K562 (cell line): ENCODE measurements around the gene SIGLEC5. TPM values are rescaled to one million over a fixed set of nuclear protein-coding genes. Genes with fewer than 3 reads are reported as not detected.

Experiments used
- BRD9 ChIP-seq: fragments of 450-650 bp; IDR thresholded peaks from 2 replicates; pipeline ENCODE4 v1.6.1; 2018; ENCODE audit warnings: low read depth; ENCODE audit not compliant: partially characterized antibody
- CREBBP ChIP-seq: IDR thresholded peaks from one replicate; pipeline ENCODE4 v1.6.1; 2012; ENCODE audit warnings: low read depth, mild to moderate bottlenecking, control low read depth, inconsistent platforms, low read length
- CREM ChIP-seq: IDR thresholded peaks from 2 replicates; pipeline ENCODE4 v1.6.1; 2014; ENCODE audit warnings: antibody characterized with exemption, low read depth
- HDAC2 ChIP-seq: fragments of 450-650 bp; IDR thresholded peaks from 2 replicates; pipeline ENCODE4 v1.6.1; 2016; ENCODE audit warnings: mild to moderate bottlenecking
- HMG20A ChIP-seq: fragments of 450-650 bp; formaldehyde crosslinking; conservative IDR thresholded peaks from 2 replicates; pipeline ENCODE4 v1.4.0; 2020; ENCODE audit warnings: mild to moderate bottlenecking, mixed read lengths
- HMGN3 ChIP-seq: IDR thresholded peaks from 2 replicates; pipeline ENCODE4 v1.6.1; 2011; ENCODE audit warnings: borderline replicate concordance, low read depth, mild to moderate bottlenecking, mixed read lengths, low read length; ENCODE audit not compliant: insufficient read length; ENCODE audit errors: extremely low read depth
- MBD2 ChIP-seq: sonication (generic); IDR thresholded peaks from 2 replicates; pipeline ENCODE4 v1.6.1; 2016; ENCODE audit warnings: low read depth, borderline replicate concordance
- PRPF4 ChIP-seq: fragments of 200-400 bp; formaldehyde crosslinking; IDR thresholded peaks from one replicate; pipeline ENCODE4 v1.6.1; 2017; ENCODE audit warnings: low read length, low read depth, mild to moderate bottlenecking; ENCODE audit not compliant: insufficient read depth, poor library complexity, severe bottlenecking
- RB1 ChIP-seq: fragments of 450-650 bp; IDR thresholded peaks from 2 replicates; pipeline ENCODE4 v1.6.1; 2017; ENCODE audit warnings: low read depth, mild to moderate bottlenecking
- RBM17 ChIP-seq: fragments of 200-400 bp; formaldehyde crosslinking; IDR thresholded peaks from 2 replicates; pipeline ENCODE4 v1.6.1; 2017; ENCODE audit warnings: low read depth, mild to moderate bottlenecking, low read length, borderline replicate concordance
- SPI1 ChIP-seq: IDR thresholded peaks from 2 replicates; pipeline ENCODE4 v1.6.1; 2011; ENCODE audit warnings: low read depth, low read length, control low read depth, borderline replicate concordance
- STAG1 ChIP-seq: sonication (generic); formaldehyde crosslinking; IDR thresholded peaks from 2 replicates; pipeline ENCODE4 v1.5.0; 2020; ENCODE audit warnings: missing genetic modification reagents, borderline replicate concordance
- ZC3H11A ChIP-seq: IDR thresholded peaks from 2 replicates; pipeline ENCODE4 v1.6.1; 2012; ENCODE audit warnings: low read depth, low read length, improper control_type of control experiment
- ZNF445 ChIP-seq: fragments of 250-450 bp; sonication (Bioruptor Pico); IDR thresholded peaks from 2 replicates; pipeline ENCODE4 v1.4.0; 2020; ENCODE audit warnings: low read depth, mild to moderate bottlenecking, moderate library complexity
- ZNF668 ChIP-seq: fragments of 250-450 bp; sonication (Bioruptor Pico); IDR thresholded peaks from 2 replicates; pipeline ENCODE4 v1.8.0; 2022; ENCODE audit warnings: mild to moderate bottlenecking, inconsistent platforms
- polyA plus RNA-seq, 8 experiments: library from polyadenylated mRNA; depleted of rRNA in 4 of 8; stranded (reverse) in 5 of 8; unstranded in 3 of 8; fragments of >200 nt; fragmentation: Nextera tagmentation in 2 of 8; fragmentation: Illumina TruSeq in 1 of 8; extraction: Ambion mirVana in 2 of 8; extraction: Trizol in 1 of 8; gene quantifications; 2 replicates each; pipeline versions ENCODE4 v1.2.1 to v1.2.3, GENCODE V29; 2011 to 2014; ENCODE audit warnings: inconsistent platforms in 1 of 8, missing spikeins in 1 of 8
- total RNA-seq, 7 experiments: library from RNA; depleted of rRNA in 6 of 7; stranded (reverse); fragments of >200 nt in 6 of 7; fragmentation: Illumina TruSeq in 2 of 7; extraction: Trizol in 2 of 7; gene quantifications; 2 replicates each; pipeline versions ENCODE4 v1.2.1 to v1.2.3, GENCODE V29; 2011 to 2021; ENCODE audit warnings: low replicate concordance in 1 of 7
- TF ChIP-seq, protein P1 (sequence below): fragments of 250-450 bp; sonication (Bioruptor Pico); IDR thresholded peaks from 2 replicates; pipeline ENCODE4 v1.4.0; 2020; ENCODE audit warnings: mild to moderate bottlenecking, moderate library complexity
- TF ChIP-seq, protein P2 (sequence below): fragments of 250-450 bp; sonication (Bioruptor Pico); IDR thresholded peaks from 2 replicates; pipeline ENCODE4 v1.4.0; 2020
- TF ChIP-seq, protein P3 (sequence below): sonication (generic); formaldehyde crosslinking; IDR thresholded peaks from 2 replicates; pipeline ENCODE4 v1.8.1; 2022; ENCODE audit warnings: missing genetic modification reagents

The SIGLEC5 gene
- total and polyA plus RNA-seq, 9 of the 15 experiments (the other 6 are each of a cell fraction or from before 2014, with no cell fraction given): 0.14 TPM; not detected in 8

DNA sequence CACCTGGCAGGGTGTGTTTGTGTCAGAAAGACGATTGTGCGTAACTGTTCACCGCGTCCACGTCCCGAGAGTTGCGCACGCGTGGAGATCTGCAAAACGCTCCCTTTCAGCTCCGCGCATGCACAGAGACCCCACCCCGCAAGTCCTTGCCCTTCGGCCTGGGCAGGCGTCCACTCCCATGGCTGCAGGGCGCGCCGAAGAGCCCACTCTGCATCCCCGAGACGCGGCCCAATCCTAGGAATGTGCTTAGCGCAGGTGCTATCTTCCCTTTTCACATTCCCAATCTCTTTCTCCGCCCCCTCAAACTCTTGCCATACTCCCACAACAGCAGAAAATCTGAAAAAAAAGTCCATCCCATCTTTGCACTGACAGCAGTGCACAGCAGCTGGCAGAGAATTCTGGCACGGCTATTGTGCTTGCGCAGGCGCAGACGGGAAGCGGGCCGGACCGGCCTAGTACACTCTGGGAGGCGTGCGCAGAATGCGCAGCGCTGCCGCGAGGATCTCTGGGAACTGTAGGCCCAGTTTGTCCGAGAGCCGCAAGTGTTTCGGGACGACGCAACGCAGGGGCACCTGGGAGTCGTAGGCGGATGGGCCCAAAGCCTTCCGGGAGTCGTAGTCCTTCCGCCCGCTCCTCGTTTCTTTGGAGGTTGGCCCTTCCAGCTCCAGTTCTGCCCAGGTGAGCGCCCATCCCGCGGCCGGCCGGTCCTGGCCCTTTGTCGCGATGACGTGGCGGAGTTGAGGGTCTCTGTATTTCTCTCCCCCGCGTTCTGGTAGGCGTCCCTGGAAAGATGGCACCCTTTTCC lies 36.0 kb downstream of the SIGLEC5 start (continued):
- TF ChIP-seq, protein P1, sequence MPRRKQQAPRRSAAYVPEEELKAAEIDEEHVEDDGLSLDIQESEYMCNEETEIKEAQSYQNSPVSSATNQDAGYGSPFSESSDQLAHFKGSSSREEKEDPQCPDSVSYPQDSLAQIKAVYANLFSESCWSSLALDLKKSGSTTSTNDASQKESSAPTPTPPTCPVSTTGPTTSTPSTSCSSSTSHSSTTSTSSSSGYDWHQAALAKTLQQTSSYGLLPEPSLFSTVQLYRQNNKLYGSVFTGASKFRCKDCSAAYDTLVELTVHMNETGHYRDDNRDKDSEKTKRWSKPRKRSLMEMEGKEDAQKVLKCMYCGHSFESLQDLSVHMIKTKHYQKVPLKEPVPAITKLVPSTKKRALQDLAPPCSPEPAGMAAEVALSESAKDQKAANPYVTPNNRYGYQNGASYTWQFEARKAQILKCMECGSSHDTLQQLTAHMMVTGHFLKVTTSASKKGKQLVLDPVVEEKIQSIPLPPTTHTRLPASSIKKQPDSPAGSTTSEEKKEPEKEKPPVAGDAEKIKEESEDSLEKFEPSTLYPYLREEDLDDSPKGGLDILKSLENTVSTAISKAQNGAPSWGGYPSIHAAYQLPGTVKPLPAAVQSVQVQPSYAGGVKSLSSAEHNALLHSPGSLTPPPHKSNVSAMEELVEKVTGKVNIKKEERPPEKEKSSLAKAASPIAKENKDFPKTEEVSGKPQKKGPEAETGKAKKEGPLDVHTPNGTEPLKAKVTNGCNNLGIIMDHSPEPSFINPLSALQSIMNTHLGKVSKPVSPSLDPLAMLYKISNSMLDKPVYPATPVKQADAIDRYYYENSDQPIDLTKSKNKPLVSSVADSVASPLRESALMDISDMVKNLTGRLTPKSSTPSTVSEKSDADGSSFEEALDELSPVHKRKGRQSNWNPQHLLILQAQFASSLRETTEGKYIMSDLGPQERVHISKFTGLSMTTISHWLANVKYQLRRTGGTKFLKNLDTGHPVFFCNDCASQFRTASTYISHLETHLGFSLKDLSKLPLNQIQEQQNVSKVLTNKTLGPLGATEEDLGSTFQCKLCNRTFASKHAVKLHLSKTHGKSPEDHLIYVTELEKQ (CRISPR knock-in tag): no peak
- TF ChIP-seq SPI1 (no peak), HMGN3 (no peak), ZNF445 (CRISPR knock-in tag) (no peak), HMG20A (CRISPR knock-in tag) (no peak), MBD2 (peak; percentile 94), HDAC2 (no peak), PRPF4 (no peak), RB1 (0 out of 2 replicates have a peak, but pooled peaks have one; percentile 38), BRD9 (no peak), STAG1 (no peak), ZNF668 (CRISPR knock-in tag) (no peak), RBM17 (no peak), ZC3H11A (no peak), CREBBP (no peak), CREM (peak; percentile 98)
- TF ChIP-seq, protein P2, sequence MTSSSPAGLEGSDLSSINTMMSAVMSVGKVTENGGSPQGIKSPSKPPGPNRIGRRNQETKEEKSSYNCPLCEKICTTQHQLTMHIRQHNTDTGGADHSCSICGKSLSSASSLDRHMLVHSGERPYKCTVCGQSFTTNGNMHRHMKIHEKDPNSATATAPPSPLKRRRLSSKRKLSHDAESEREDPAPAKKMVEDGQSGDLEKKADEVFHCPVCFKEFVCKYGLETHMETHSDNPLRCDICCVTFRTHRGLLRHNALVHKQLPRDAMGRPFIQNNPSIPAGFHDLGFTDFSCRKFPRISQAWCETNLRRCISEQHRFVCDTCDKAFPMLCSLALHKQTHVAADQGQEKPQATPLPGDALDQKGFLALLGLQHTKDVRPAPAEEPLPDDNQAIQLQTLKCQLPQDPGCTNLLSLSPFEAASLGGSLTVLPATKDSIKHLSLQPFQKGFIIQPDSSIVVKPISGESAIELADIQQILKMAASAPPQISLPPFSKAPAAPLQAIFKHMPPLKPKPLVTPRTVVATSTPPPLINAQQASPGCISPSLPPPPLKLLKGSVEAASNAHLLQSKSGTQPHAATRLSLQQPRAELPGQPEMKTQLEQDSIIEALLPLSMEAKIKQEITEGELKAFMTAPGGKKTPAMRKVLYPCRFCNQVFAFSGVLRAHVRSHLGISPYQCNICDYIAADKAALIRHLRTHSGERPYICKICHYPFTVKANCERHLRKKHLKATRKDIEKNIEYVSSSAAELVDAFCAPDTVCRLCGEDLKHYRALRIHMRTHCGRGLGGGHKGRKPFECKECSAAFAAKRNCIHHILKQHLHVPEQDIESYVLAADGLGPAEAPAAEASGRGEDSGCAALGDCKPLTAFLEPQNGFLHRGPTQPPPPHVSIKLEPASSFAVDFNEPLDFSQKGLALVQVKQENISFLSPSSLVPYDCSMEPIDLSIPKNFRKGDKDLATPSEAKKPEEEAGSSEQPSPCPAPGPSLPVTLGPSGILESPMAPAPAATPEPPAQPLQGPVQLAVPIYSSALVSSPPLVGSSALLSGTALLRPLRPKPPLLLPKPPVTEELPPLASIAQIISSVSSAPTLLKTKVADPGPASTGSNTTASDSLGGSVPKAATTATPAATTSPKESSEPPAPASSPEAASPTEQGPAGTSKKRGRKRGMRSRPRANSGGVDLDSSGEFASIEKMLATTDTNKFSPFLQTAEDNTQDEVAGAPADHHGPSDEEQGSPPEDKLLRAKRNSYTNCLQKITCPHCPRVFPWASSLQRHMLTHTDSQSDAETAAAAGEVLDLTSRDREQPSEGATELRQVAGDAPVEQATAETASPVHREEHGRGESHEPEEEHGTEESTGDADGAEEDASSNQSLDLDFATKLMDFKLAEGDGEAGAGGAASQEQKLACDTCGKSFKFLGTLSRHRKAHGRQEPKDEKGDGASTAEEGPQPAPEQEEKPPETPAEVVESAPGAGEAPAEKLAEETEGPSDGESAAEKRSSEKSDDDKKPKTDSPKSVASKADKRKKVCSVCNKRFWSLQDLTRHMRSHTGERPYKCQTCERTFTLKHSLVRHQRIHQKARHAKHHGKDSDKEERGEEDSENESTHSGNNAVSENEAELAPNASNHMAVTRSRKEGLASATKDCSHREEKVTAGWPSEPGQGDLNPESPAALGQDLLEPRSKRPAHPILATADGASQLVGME (CRISPR knock-in tag): no peak
- TF ChIP-seq, protein P3, sequence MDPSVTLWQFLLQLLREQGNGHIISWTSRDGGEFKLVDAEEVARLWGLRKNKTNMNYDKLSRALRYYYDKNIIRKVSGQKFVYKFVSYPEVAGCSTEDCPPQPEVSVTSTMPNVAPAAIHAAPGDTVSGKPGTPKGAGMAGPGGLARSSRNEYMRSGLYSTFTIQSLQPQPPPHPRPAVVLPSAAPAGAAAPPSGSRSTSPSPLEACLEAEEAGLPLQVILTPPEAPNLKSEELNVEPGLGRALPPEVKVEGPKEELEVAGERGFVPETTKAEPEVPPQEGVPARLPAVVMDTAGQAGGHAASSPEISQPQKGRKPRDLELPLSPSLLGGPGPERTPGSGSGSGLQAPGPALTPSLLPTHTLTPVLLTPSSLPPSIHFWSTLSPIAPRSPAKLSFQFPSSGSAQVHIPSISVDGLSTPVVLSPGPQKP (CRISPR knock-in tag): no peak
